Fibroblast of lung (primary cell): ENCODE data around the gene SLC26A2. TPM values are rescaled to one million over a fixed set of nuclear protein-coding genes. Genes with fewer than 3 reads are reported as not detected.

Experiments used
- DNase-seq, 2 donors: peaks; one replicate each; pipeline versions ENCODE4 v3.0.0 to v3.0.0-alpha.2; 2010; ENCODE audit warnings: low read depth in 2 of 2
- H2AFZ ChIP-seq: 2 replicates; pipeline ENCODE4 v1.5.1; 2012; ENCODE audit warnings: low read length, control low read depth, inconsistent platforms
- H3K27ac ChIP-seq: 2 replicates; pipeline ENCODE4 v1.5.1; 2011; ENCODE audit warnings: low read length, control low read depth; ENCODE audit not compliant: insufficient read depth
- H3K27me3 ChIP-seq: 2 replicates; pipeline ENCODE4 v1.5.1; 2011; ENCODE audit warnings: mild to moderate bottlenecking, low read length; ENCODE audit not compliant: control insufficient read depth, insufficient read depth
- H3K36me3 ChIP-seq: 2 replicates; pipeline ENCODE4 v1.5.1; 2011; ENCODE audit warnings: low read length; ENCODE audit not compliant: control insufficient read depth, insufficient read depth
- H3K4me1 ChIP-seq: 2 replicates; pipeline ENCODE4 v1.5.1; 2011; ENCODE audit warnings: low read length; ENCODE audit not compliant: control insufficient read depth, insufficient read depth; ENCODE audit errors: extremely low read depth
- H3K4me2 ChIP-seq: 2 replicates; pipeline ENCODE4 v1.5.1; 2011; ENCODE audit warnings: low read length, control low read depth; ENCODE audit not compliant: insufficient read depth; ENCODE audit errors: extremely low read depth
- H3K4me3 ChIP-seq, 4 experiments: fragments of 200-600 bp in 1 of 4; sonication (generic) in 1 of 4; replicated peaks in 1 of 4; 2 replicates each; pipeline ENCODE4 v1.5.1; 2011 to 2016; ENCODE audit warnings: low read length in 4 of 4, low read depth in 3 of 4, mild to moderate bottlenecking in 3 of 4, control low read depth in 2 of 4, inconsistent platforms in 1 of 4, mixed read lengths in 1 of 4; ENCODE audit not compliant: insufficient read depth in 1 of 4; ENCODE audit errors: control extremely low read depth in 1 of 4
- H3K79me2 ChIP-seq: 2 replicates; pipeline ENCODE4 v1.5.1; 2012; ENCODE audit warnings: mild to moderate bottlenecking, low read length, inconsistent platforms; ENCODE audit not compliant: control insufficient read depth, insufficient read depth
- H3K9ac ChIP-seq: 2 replicates; pipeline ENCODE4 v1.5.1; 2011; ENCODE audit warnings: mild to moderate bottlenecking, low read length, control low read depth; ENCODE audit not compliant: insufficient read depth
- H3K9me3 ChIP-seq: 2 replicates; pipeline ENCODE4 v1.5.1; 2012; ENCODE audit warnings: low read depth, low read length; ENCODE audit not compliant: control insufficient read depth, insufficient read depth
- H4K20me1 ChIP-seq: 2 replicates; pipeline ENCODE4 v1.5.1; 2011; ENCODE audit warnings: low read length; ENCODE audit not compliant: control insufficient read depth, insufficient read depth; ENCODE audit errors: extremely low read depth
- CTCF ChIP-seq, 2 donors: IDR thresholded peaks in 1 of 2; conservative IDR thresholded peaks in 1 of 2; 1 replicate in 1 of 2; 2 replicates in 1 of 2; pipeline ENCODE4 v1.5.1; 2011 to 2012; ENCODE audit warnings: low read length in 2 of 2, control low read depth in 1 of 2, inconsistent platforms in 1 of 2, low read depth in 1 of 2, mild to moderate bottlenecking in 1 of 2
- EZH2 ChIP-seq: IDR thresholded peaks from 2 replicates; pipeline ENCODE4 v1.5.1; 2012; ENCODE audit warnings: low read length, control low read depth, mild to moderate bottlenecking; ENCODE audit errors: missing control alignments
- polyA plus RNA-seq, 2 donors: library from polyadenylated mRNA; depleted of rRNA in 1 of 2; stranded (reverse) in 1 of 2; unstranded in 1 of 2; fragments of >200 nt; gene quantifications; 2 replicates each; pipeline ENCODE4 v1.2.1, GENCODE V29; 2011 to 2012; ENCODE audit warnings: missing spikeins in 1 of 2
- total RNA-seq: library from RNA; depleted of rRNA; stranded (reverse); fragments of >200 nt; gene quantifications from 2 replicates; pipeline ENCODE4 v1.2.1, GENCODE V29; 2014

SLC26A2 gene
- total and polyA plus RNA-seq, 2 donors (not counting 1 experiment from before 2014, with no cell fraction given), result 10.3 to 11.6 TPM

- H3K4me3 ChIP-seq, result peak overlapping the region; percentile 84 to 99 (median 95)
- H3K27me3 ChIP-seq, result no peaks in the 10 kb centered on the region
- peak overlapping the region; percentile 97 for H3K27ac ChIP-seq
- peaks cover 56% of the 10 kb centered on the region for H3K79me2 ChIP-seq
- peak overlapping the region; percentile 87 for H3K4me2 ChIP-seq
- peaks cover 8% of the 10 kb centered on the region for H3K4me1 ChIP-seq
- H3K9ac ChIP-seq, result no peak overlapping the region
- TF ChIP-seq CTCF (conservative IDR thresholded peaks at IDR 0.05 in 1 of 2, IDR thresholded peaks at IDR 0.05 in 1 of 2; ENCODE audit: low read depth in 1 of 2, low read length in 2 of 2), result peak; percentile 74 to 84
- no peak for TF ChIP-seq EZH2
- peaks cover 6% of the 10 kb centered on the region for H3K36me3 ChIP-seq
- H2AFZ ChIP-seq, result no peak overlapping the region
- DNase-seq, result peak; percentile 70 to 78
- no peaks in the 10 kb centered on the region for H4K20me1 ChIP-seq
- no peaks in the 10 kb centered on the region for H3K9me3 ChIP-seq
These were observed 41.3 kb downstream of the SLC26A2 start for GRCh38 chr5:150001660-150002486.

GRCh38 chr5:150006318-150006717 is 45.8 kb downstream of the SLC26A2 start:
- Histone ChIP-seq H3K27ac (no peak overlapping the region), H3K79me2 (peaks cover 50% of the 10 kb centered on the region), H3K4me3 (no peak overlapping the region), H3K9me3 (no peaks in the 10 kb centered on the region), H3K9ac (no peak overlapping the region), H3K4me1 (peaks cover 4% of the 10 kb centered on the region), H2AFZ (no peak overlapping the region), H3K36me3 (peaks cover 11% of the 10 kb centered on the region), H4K20me1 (no peaks in the 10 kb centered on the region), H3K4me2 (no peak overlapping the region), H3K27me3 (no peaks in the 10 kb centered on the region)
- no peak for TF ChIP-seq CTCF (conservative IDR thresholded peaks at IDR 0.05 in 1 of 2, IDR thresholded peaks at IDR 0.05 in 1 of 2; ENCODE audit: low read depth in 1 of 2, low read length in 2 of 2)
- TF ChIP-seq EZH2, result no peak
- no peak for DNase-seq

- no peak for DNase-seq
- TF ChIP-seq EZH2, result no peak
- no peak for TF ChIP-seq CTCF (conservative IDR thresholded peaks at IDR 0.05 in 1 of 2, IDR thresholded peaks at IDR 0.05 in 1 of 2; ENCODE audit: low read depth in 1 of 2, low read length in 2 of 2)
- peaks cover 11% of the 10 kb centered on the region for H3K36me3 ChIP-seq
These were observed 46.5 kb downstream of the SLC26A2 start for GRCh38 chr5:150007050-150007449.

More at GRCh38 chr5:150007050-150007449, 46.5 kb downstream of the SLC26A2 start:
- Histone ChIP-seq H4K20me1 (no peaks in the 10 kb centered on the region), H3K27me3 (no peaks in the 10 kb centered on the region), H3K4me2 (no peak overlapping the region), H3K27ac (no peak overlapping the region), H3K79me2 (peaks cover 42% of the 10 kb centered on the region), H2AFZ (no peak overlapping the region), H3K4me3 (no peak overlapping the region), H3K4me1 (peaks cover 4% of the 10 kb centered on the region), H3K9me3 (no peaks in the 10 kb centered on the region), H3K9ac (no peak overlapping the region)
